ENCODE data around the gene ABCE1.

DNA sequence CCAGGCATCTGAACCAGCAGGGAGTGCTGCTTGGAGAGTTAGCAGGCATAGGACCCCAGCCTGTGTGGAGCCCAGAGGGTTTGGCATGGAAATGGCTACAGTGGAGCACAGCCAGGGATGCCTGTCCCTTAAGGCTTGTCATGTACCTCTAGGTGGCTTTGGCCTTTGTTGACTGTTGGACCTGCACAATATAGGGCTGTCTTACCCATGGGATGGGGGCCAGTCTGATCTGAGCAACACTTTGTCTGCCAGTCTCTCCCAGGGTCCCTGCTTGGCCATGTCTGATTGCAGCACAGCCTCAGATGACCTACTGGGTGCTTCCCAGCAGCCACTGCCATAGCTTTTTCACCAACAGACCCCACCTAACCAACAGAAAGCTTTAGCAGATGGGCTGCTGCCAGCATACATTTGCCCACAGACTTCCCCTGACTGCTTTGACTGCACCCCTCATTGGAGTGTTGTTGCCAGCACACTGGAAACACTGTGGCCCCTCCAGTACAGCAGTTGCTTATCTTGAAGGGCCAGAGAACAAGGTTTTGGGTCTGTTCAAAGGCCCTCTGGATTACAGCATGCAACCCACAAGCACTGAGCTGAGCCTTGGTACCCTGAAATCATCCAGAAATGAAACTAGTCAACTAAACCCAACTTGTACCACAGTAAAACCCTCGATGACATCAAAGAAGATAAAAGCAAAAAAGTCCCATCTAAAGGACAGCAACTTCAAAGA, 22.2 kb upstream of the ABCE1 start:
- no peak for TF ChIP-seq NFE2L1 (CRISPR knock-in tag; IDR thresholded peaks at IDR 0.05)
- TF ChIP-seq, protein P1, sequence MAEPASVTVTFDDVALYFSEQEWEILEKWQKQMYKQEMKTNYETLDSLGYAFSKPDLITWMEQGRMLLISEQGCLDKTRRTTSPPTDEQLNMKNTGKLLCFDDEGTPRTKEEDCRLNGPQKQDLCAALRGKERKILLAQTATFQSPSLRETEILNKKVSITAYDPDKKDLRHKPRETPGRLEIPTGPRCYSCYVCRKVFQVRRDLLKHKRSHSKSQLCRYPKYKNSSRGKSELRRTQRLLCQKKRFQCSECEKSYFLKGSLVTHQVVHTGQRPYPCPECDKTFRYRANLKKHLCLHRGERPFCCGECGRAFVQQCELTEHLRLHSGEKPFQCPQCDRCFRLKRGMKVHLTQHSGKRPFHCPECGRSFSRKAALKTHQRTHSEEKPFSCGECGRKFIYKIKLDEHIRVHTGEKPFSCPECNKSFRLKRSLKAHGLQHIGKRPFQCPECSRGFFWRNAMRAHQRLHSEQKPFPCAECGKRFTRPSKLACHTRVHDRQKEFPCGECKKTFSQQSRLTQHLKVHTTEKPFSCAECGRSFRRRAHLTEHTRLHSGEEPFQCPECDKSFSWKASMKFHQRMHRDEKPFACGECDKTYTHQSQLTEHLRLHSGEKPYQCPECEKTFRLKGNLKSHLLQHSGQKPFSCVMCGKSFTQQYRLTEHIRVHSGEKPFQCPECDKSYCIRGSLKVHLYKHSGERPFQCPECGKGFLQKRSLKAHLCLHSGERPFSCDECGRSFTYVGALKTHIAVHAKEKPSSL (CRISPR knock-in tag; conservative IDR thresholded peaks at IDR 0.05): no peak
- TF ChIP-seq, protein P2, sequence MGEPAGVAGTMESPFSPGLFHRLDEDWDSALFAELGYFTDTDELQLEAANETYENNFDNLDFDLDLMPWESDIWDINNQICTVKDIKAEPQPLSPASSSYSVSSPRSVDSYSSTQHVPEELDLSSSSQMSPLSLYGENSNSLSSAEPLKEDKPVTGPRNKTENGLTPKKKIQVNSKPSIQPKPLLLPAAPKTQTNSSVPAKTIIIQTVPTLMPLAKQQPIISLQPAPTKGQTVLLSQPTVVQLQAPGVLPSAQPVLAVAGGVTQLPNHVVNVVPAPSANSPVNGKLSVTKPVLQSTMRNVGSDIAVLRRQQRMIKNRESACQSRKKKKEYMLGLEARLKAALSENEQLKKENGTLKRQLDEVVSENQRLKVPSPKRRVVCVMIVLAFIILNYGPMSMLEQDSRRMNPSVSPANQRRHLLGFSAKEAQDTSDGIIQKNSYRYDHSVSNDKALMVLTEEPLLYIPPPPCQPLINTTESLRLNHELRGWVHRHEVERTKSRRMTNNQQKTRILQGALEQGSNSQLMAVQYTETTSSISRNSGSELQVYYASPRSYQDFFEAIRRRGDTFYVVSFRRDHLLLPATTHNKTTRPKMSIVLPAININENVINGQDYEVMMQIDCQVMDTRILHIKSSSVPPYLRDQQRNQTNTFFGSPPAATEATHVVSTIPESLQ (CRISPR knock-in tag; IDR thresholded peaks at IDR 0.05): no peak
- TF ChIP-seq, protein P3, sequence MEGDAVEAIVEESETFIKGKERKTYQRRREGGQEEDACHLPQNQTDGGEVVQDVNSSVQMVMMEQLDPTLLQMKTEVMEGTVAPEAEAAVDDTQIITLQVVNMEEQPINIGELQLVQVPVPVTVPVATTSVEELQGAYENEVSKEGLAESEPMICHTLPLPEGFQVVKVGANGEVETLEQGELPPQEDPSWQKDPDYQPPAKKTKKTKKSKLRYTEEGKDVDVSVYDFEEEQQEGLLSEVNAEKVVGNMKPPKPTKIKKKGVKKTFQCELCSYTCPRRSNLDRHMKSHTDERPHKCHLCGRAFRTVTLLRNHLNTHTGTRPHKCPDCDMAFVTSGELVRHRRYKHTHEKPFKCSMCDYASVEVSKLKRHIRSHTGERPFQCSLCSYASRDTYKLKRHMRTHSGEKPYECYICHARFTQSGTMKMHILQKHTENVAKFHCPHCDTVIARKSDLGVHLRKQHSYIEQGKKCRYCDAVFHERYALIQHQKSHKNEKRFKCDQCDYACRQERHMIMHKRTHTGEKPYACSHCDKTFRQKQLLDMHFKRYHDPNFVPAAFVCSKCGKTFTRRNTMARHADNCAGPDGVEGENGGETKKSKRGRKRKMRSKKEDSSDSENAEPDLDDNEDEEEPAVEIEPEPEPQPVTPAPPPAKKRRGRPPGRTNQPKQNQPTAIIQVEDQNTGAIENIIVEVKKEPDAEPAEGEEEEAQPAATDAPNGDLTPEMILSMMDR (IDR thresholded peaks at IDR 0.05): no peak

Measured in WTC11 (cell line).